Mucosa of descending colon (tissue), 3 donors: ENCODE measurements around the gene MEGF6. TPM values are rescaled to one million over a fixed set of nuclear protein-coding genes. Genes with fewer than 3 reads are reported as not detected.
A peak's percentile ranks its signal among the peaks of the same experiment; 100 is the strongest.
"Not testable (repeated sequence)": the region's sequence is repeated elsewhere in the genome, so short reads cannot be mapped to it uniquely, and the experiment has no call there.

ENCODE experiments used
- ATAC-seq: fragments of 200-7000 bp; cut with Tn5 transposase; one replicate; pipeline ENCODE4 v1.9.1; 2020; ENCODE audit warnings: mild to moderate bottlenecking, moderate library complexity
- DNase-seq, 3 donors: peaks; one replicate each; pipeline ENCODE4 v3.0.0-alpha.2; 2020
- H3K36me3 ChIP-seq: fragments of 200-600 bp; one replicate; pipeline ENCODE4 v1.8.0; 2021; ENCODE audit warnings: low read depth, mild to moderate bottlenecking
- H3K4me1 ChIP-seq: fragments of 200-600 bp; one replicate; pipeline ENCODE4 v1.8.0; 2021; ENCODE audit warnings: low read depth, mild to moderate bottlenecking
- H3K4me3 ChIP-seq: fragments of 200-600 bp; one replicate; pipeline ENCODE4 v1.8.0; 2021; ENCODE audit warnings: mild to moderate bottlenecking
- H3K9me3 ChIP-seq: fragments of 200-600 bp; one replicate; pipeline ENCODE4 v1.8.0; 2021; ENCODE audit warnings: mild to moderate bottlenecking
- intact Hi-C, 2 donors: fragments of 100-400 bp; cut with DNase I in 1 of 2; cut with micrococcal nuclease in 1 of 2; formaldehyde crosslinking; loops; one replicate each; pipeline versions ENCODE4 v1.11.0 to v1.11.1; 2022; cut with DNase I, micrococcal nuclease
- total RNA-seq, 3 donors: library from RNA; stranded (reverse); fragmentation: NEBNext Ultra II Directional in 2 of 3; extraction: Animal tissue kit (Norgen Biotek cat#: 25700) in 2 of 3; gene quantifications; one replicate each; pipeline versions ENCODE4 v1.2.1 to v1.2.4, GENCODE V29; 2021 to 2023
- TF ChIP-seq, protein P1 (sequence below): fragments of 200-600 bp; IDR thresholded peaks from one replicate; pipeline ENCODE4 v1.8.0; 2022; ENCODE audit warnings: antibody characterized with exemption, mild to moderate bottlenecking
- donor health status: DM: no; HTN: no; CAD: no; lungs with moderate emphysema.
- donor health status: DM: no; HTN: no; CAD: no.
- donor health status: DM: no; HTN: yes; CAD: no.

The MEGF6 gene
- total RNA-seq, 3 donors from 2014 or later = 6.2 to 12.2 (median 8.5) TPM

DNA sequence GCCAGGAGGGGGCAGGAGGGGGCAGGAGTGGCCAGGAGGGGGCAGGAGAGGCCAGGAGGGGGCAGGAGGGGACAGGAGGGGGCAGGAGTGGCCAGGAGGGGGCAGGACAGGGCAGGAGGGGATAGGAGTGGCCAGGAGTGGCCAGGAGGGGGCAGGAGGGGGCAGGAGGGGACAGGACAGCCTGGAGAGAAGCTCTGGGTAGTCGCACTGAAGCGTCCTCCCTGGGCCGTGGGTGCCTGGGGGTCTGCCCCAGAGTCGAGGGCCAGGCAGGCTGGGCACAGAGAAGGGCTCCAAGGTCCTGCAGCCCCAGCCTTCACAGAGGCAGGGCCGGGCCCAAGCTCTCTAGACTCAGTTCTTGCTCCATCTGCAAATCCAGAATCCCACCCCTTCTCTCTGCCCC lies 22.9 kb downstream of the MEGF6 start:
- intact Hi-C loops = no loop called here
- no peaks in the 10 kb centered on the region for H3K36me3 ChIP-seq
- TF ChIP-seq, protein P1, sequence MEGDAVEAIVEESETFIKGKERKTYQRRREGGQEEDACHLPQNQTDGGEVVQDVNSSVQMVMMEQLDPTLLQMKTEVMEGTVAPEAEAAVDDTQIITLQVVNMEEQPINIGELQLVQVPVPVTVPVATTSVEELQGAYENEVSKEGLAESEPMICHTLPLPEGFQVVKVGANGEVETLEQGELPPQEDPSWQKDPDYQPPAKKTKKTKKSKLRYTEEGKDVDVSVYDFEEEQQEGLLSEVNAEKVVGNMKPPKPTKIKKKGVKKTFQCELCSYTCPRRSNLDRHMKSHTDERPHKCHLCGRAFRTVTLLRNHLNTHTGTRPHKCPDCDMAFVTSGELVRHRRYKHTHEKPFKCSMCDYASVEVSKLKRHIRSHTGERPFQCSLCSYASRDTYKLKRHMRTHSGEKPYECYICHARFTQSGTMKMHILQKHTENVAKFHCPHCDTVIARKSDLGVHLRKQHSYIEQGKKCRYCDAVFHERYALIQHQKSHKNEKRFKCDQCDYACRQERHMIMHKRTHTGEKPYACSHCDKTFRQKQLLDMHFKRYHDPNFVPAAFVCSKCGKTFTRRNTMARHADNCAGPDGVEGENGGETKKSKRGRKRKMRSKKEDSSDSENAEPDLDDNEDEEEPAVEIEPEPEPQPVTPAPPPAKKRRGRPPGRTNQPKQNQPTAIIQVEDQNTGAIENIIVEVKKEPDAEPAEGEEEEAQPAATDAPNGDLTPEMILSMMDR = no peak
- ATAC-seq (no peak), DNase-seq (no peak)
- no peak overlapping the region for H3K4me3 ChIP-seq
- no peaks in the 10 kb centered on the region for H3K4me1 ChIP-seq
- no peaks in the 10 kb centered on the region for H3K9me3 ChIP-seq

DNA sequence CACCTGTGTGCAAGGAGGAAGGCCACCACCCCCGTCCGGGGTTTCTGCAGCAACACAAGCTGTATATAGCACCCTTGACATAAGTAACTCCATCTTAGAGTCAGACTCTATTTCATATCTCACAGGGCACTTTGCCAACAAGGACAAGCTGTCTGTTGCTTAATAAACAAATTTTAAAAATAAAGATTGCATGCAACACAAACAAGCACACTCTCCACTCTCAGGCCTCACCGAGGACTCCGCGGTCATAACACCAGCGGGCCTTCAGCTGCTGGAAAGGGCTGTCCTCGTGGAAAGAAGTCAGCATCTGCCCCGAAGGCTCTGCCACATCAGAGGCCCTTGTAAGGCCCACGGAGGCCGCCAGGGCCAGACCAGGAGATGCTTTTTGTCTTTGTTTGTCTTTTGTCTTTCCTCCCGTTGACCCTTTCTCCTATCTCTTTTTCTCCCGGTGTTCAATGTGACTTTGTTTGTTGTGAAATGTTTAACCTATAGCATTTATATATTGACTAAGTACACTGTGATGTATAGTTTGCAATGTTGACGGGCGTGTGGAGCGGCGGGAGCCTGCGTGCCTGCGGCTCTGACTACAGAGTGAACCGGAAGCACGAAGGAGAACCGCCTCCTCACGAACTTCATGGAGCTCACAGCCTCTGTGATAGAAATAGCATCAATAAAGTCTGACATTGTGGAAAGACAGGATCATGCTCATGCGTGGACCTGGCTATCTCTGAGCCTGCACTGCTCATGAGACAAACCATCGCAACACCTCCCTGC lies 24.1 kb downstream of the MEGF6 start:
- Histone ChIP-seq H3K36me3 (no peaks in the 10 kb centered on the region), H3K4me1 (no peaks in the 10 kb centered on the region), H3K4me3 (no peak overlapping the region), H3K9me3 (no peaks in the 10 kb centered on the region)
- TF ChIP-seq, protein P1 = no peak
- intact Hi-C loops = no loop called here
- ATAC-seq = peak; percentile 25
- no peak for DNase-seq

DNA sequence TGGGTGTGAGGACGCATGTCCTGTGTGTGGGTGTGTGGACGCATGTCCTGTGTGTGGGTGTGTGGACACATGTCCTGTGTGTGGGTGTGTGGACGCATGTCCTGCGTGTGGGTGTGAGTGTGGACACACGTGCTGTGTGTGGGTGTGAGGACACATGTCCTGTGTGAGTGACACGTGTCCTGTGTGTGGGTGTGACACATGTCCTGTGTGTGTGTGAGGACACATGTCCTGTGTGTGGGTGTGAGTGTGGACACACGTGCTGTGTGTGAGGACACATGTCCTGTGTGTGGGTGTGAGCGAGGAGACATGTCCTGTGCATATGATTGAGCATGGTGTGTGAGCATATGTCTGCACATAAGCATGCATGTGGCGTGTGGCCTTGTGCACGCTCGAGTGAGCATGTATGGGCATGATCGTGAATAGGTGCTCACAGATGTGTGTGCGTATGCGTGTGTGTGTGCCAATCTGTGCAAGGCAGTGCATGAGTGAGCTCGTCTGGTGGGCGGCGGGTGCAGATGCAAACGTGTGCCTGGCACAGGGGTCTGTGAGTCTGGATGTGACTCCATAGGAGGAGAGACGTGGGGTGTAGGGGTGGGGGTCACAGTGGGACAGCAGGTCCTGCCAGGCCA lies 25.3 kb downstream of the MEGF6 start:
- intact Hi-C loops = no loop called here
- Histone ChIP-seq H3K4me1 (no peaks in the 10 kb centered on the region), H3K9me3 (no peaks in the 10 kb centered on the region), H3K36me3 (no peaks in the 10 kb centered on the region), H3K4me3 (no peak overlapping the region)
- ATAC-seq = no peak
- DNase-seq = no peak
- TF ChIP-seq, protein P1 = no peak

DNA sequence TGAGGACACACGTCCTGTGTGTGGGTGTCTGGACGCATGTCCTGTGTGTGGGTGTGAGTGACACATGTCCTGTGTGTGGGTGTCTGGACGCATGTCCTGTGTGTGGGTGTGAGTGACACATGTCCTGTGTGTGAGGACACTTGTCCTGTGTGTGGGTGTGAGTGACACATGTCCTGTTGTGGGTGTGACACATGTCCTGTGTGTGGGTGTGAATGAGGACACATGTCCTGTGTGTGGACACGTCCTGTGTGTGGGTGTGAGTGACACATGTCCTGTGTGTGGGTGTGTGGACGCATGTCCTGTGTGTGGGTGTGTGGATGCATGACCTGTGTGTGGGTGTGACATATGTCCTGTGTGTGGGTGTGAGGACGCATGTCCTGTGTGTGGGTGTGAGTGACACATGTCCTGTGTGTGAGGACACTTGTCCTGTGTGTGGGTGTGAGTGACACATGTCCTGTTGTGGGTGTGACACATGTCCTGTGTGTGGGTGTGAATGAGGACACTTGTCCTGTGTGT lies 25.9 kb downstream of the MEGF6 start:
- H3K4me1 ChIP-seq, intact Hi-C loops, DNase-seq, H3K4me3 ChIP-seq, H3K36me3 ChIP-seq, H3K9me3 ChIP-seq, ATAC-seq: not testable (repeated sequence)

DNA sequence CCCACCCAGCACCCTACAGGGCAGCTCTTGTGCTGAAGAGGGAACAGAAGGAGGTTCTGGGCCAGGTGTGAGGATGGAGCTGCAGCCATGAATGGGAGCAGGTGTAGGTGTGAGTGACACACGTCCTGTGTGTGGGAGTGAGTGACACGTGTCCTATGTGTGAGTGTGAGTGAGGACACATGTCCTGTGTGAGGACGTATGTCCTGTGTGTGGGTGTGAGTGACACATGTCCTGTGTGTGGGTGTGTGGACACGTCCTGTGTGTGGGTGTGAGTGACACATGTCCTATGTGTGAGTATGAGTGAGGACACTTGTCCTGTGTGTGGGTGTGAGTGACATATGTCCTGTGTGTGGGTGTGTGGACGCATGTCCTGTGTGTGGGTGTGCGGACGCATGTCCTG lies 26.4 kb downstream of the MEGF6 start:
- no peak for ATAC-seq
- no peaks in the 10 kb centered on the region for H3K36me3 ChIP-seq
- DNase-seq = no peak
- no peaks in the 10 kb centered on the region for H3K4me1 ChIP-seq
- TF ChIP-seq, protein P1 = no peak
- H3K9me3 ChIP-seq = no peaks in the 10 kb centered on the region
- H3K4me3 ChIP-seq = no peak overlapping the region
- intact Hi-C loops = no loop called here

DNA sequence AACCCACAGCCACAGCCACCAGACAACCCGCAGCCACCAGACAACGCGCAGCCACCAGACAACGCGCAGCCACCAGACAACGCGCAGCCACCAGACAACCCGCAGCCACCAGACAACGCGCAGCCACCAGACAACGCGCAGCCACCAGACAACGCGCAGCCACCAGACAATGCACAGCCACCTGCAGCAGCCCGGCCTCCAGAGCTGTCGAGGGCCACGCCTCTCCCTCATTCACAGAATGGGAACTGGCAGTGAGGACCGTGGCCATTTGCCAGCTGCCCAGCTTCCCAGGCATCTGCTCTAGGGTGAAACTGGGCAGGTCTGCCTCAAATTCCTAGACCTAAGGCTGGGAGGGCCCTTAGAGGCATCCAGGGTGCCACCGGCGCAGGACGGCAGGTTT lies 27.6 kb downstream of the MEGF6 start:
- ATAC-seq, intact Hi-C loops, H3K4me3 ChIP-seq, H3K36me3 ChIP-seq, DNase-seq, H3K4me1 ChIP-seq, H3K9me3 ChIP-seq: not testable (repeated sequence)
